ENCODE data around the gene UGT1A6.

Gene UGT1A6

DNA sequence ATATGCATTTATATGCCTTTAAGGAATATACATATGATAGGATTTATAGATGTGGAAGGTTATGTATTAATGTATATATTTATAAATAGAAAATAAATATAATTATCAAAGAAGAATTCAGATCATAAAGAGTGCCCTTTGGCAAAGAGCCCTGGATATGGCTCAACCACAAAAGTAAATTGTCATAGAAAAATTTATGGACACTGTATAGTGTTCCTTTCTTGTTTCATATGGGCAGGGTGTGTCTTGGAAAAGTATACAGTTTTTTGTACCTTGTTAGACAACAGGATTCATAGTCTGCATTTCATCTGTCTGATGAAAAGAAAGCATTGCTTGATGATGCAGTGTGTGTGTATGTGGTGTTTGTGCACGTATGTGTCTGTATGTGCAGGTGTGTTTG, 8.1 kb upstream of the UGT1A6 start:
- H3K4me3 ChIP-seq (ENCODE audit: low read length): no peak overlapping the region
- TF ChIP-seq, protein P1, sequence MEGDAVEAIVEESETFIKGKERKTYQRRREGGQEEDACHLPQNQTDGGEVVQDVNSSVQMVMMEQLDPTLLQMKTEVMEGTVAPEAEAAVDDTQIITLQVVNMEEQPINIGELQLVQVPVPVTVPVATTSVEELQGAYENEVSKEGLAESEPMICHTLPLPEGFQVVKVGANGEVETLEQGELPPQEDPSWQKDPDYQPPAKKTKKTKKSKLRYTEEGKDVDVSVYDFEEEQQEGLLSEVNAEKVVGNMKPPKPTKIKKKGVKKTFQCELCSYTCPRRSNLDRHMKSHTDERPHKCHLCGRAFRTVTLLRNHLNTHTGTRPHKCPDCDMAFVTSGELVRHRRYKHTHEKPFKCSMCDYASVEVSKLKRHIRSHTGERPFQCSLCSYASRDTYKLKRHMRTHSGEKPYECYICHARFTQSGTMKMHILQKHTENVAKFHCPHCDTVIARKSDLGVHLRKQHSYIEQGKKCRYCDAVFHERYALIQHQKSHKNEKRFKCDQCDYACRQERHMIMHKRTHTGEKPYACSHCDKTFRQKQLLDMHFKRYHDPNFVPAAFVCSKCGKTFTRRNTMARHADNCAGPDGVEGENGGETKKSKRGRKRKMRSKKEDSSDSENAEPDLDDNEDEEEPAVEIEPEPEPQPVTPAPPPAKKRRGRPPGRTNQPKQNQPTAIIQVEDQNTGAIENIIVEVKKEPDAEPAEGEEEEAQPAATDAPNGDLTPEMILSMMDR (conservative IDR thresholded peaks at IDR 0.05; ENCODE audit: low read length): no peak

DNA sequence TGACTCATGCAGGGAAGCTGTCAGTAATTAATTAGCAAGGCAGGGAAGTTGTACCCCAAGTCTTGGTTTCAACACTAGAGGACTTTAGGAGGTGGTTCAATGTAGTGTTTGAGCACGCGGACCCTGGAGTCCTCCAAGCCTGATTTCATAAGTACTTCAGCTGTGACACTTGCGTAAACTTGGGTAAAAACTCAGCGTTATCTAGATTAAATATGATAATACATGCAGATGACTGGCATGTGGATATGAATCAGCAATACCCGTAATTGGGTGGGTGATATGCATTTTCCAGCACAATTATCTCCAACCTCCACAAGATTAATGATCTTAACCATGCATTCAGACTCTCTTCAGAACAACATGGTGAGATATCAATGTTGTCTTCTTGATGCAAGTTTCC, 5.8 kb upstream of the UGT1A6 start:
- H3K4me3 ChIP-seq (ENCODE audit: low read length): no peak overlapping the region
- no peak for DNase-seq (ENCODE audit: low read depth)

More for the DNA sequence above, 8.1 kb upstream of the UGT1A6 start:
- no peak for DNase-seq (ENCODE audit: low read depth)

GRCh38 chr2:233688341-233688740, 4.3 kb upstream of the UGT1A6 start:
- no peak for DNase-seq (ENCODE audit: low read depth)
- no peak overlapping the region for H3K4me3 ChIP-seq (ENCODE audit: low read length)
- TF ChIP-seq, protein P1 (conservative IDR thresholded peaks at IDR 0.05; ENCODE audit: low read length): no peak

More for the DNA sequence above, 5.8 kb upstream of the UGT1A6 start:
- TF ChIP-seq, protein P1 (conservative IDR thresholded peaks at IDR 0.05; ENCODE audit: low read length): no peak

DNA sequence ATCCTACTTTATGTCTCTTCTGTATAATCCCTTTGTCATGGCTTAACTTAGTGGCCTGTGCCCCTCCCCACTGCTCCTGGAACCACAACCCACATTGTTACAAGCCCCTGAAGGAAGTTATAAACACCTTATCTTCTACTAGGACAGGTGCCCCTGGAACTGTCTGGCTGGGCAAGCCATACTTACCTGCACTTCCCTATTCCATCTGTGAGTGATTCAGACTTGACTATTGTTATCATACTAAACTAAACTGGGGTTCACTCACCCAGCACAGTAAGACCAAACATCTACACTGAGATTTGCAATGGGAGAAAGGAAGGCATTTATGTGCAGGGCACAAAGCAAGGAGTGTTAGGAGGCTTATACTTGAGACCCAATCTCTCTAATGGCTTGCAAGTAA, 3.7 kb upstream of the UGT1A6 start:
- DNase-seq (ENCODE audit: low read depth): no peak

GRCh38 chr2:233689501-233689900, 3.2 kb upstream of the UGT1A6 start:
- TF ChIP-seq, protein P1 (conservative IDR thresholded peaks at IDR 0.05; ENCODE audit: low read length): no peak
- DNase-seq (ENCODE audit: low read depth): no peak

More for the DNA sequence above, 3.7 kb upstream of the UGT1A6 start:
- TF ChIP-seq, protein P1 (conservative IDR thresholded peaks at IDR 0.05; ENCODE audit: low read length): no peak
- H3K4me3 ChIP-seq (ENCODE audit: low read length): no peak overlapping the region

GRCh38 chr2:233690444-233690843, 2.2 kb upstream of the UGT1A6 start:
- TF ChIP-seq, protein P1 (conservative IDR thresholded peaks at IDR 0.05; ENCODE audit: low read length): no peak
- DNase-seq (ENCODE audit: low read depth): no peak

More at GRCh38 chr2:233689501-233689900, 3.2 kb upstream of the UGT1A6 start:
- no peak overlapping the region for H3K4me3 ChIP-seq (ENCODE audit: low read length)

DNA sequence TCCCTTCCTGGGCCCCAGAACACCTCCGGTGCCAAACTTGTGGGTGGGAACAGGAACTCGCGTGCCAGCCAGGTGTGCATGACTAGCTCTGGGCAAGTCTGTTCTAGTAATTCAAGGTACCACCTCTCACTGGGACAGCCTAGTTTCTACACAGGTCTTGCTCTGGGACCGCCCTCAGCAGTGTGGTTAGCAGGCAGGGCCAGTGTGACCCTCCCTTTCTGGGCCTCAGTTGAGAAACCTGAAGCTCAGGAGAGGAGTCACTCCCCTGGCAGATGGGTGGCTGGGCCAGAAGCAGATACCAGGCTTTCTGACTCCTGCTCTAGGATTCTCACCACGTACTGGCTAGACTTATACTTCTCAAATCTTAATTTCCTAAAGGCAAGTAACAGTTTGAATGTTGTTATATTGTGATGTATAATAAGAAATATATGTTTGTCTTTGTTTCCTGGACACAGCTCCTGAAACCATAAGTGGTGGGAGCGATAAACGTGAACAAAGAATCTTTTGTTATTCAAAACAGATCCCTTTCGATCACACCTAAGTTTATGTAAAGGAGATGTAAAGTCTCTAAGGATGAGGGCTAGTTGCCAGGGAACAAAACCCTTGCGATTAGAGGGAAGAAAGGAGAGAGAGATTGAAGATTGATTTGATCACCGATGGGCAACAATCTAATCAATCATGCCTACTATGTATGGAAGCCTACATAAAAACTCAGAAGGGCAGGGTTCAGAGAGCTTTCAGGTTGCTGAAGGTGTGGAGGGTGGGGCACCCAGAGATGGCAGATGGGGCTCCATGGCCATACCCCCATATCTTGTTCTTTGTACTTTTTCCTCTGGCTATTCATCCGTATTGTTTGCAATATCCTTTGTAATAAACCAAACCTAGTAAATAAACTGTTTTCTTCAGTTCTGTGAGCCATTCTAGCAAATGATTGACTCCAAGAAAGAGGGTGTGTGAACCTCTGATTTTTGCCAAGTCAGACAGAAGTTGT, 952 bp upstream of the UGT1A6 start:
- no peak for DNase-seq (ENCODE audit: low read depth)
- TF ChIP-seq, protein P1 (conservative IDR thresholded peaks at IDR 0.05; ENCODE audit: low read length): no peak
- no peak overlapping the region for H3K4me3 ChIP-seq (ENCODE audit: low read length)

More at GRCh38 chr2:233690444-233690843, 2.2 kb upstream of the UGT1A6 start:
- no peak overlapping the region for H3K4me3 ChIP-seq (ENCODE audit: low read length)

Measured in AG10803 (cell line).